HUES64 (cell line): Measurements from ENCODE around the gene WSB2.
"Not testable (repeated sequence)": the region's sequence is repeated elsewhere in the genome, so short reads cannot be mapped to it uniquely, and the experiment has no call there.

Experiments
- H3K27ac ChIP-seq: 2 replicates; pipeline ENCODE4 v1.7.0; 2013; ENCODE audit warnings: low read depth, low read length, inconsistent platforms
- H3K27me3 ChIP-seq: 2 replicates; pipeline ENCODE4 v1.6.1; 2013; ENCODE audit warnings: mild to moderate bottlenecking, low read length; ENCODE audit not compliant: insufficient read depth
- H3K36me3 ChIP-seq: 2 replicates; pipeline ENCODE4 v1.6.1; 2013; ENCODE audit warnings: mild to moderate bottlenecking, low read length; ENCODE audit not compliant: insufficient read depth
- H3K4me1 ChIP-seq: 2 replicates; pipeline ENCODE4 v1.6.1; 2013; ENCODE audit warnings: mild to moderate bottlenecking, low read length, moderate library complexity; ENCODE audit not compliant: insufficient read depth
- H3K4me3 ChIP-seq: 2 replicates; pipeline ENCODE4 v1.5.1; 2013; ENCODE audit warnings: mild to moderate bottlenecking, low read length, moderate library complexity
- H3K9ac ChIP-seq: 2 replicates; pipeline ENCODE4 v1.6.1; 2013; ENCODE audit warnings: mild to moderate bottlenecking, low read depth, low read length
- H3K9me3 ChIP-seq: 2 replicates; pipeline ENCODE4 v1.6.1; 2013; ENCODE audit warnings: low read depth, low read length; ENCODE audit not compliant: insufficient read depth
- WGBS: fragments of 150-250, 120-280 bp; methylation state at CpG from one replicate; pipeline ENCODE4 v1.1.7; 2013; ENCODE audit warnings: missing lambda C conversion rate; 5-methylcytosine and 5-hydroxymethylcytosine counted together

The WSB2 gene

GRCh38 chr12:118015306-118015705, 45.7 kb downstream of the WSB2 start:
- Histone ChIP-seq H3K4me1 (peaks cover 4% of the 10 kb centered on the region; the same call in 1 of the 2 replicates), H3K27me3 (no peaks in the 10 kb centered on the region), H3K9me3 (no peaks in the 10 kb centered on the region), H3K27ac (no peak overlapping the region), H3K36me3 (peaks cover 26% of the 10 kb centered on the region), H3K9ac (no peak overlapping the region), H3K4me3 (no peak overlapping the region)
- 92% methylated on average over 2 of the region's 2 CpGs for WGBS

GRCh38 chr12:118013283-118013682, 47.7 kb downstream of the WSB2 start:
- H3K4me3 ChIP-seq = no peak overlapping the region
- no peak overlapping the region for H3K9ac ChIP-seq
- no peak overlapping the region for H3K27ac ChIP-seq
- H3K9me3 ChIP-seq = no peaks in the 10 kb centered on the region
- H3K4me1 ChIP-seq = peaks cover 4% of the 10 kb centered on the region; the same call in 1 of the 2 replicates
- no peaks in the 10 kb centered on the region for H3K27me3 ChIP-seq
- 94% methylated on average over 3 of the region's 3 CpGs for WGBS
- H3K36me3 ChIP-seq = peaks cover 6% of the 10 kb centered on the region; the same call in 1 of the 2 replicates

- H3K4me3 ChIP-seq = no peak overlapping the region
- WGBS = 92% methylated on average over 3 of the region's 3 CpGs
Measured at GRCh38 chr12:118011961-118012360, 49.0 kb downstream of the WSB2 start.

GRCh38 chr12:118011377-118011776, 49.6 kb downstream of the WSB2 start:
- Histone ChIP-seq H3K27ac (no peak overlapping the region), H3K4me3 (no peak overlapping the region), H3K27me3 (no peaks in the 10 kb centered on the region), H3K4me1 (peaks cover 4% of the 10 kb centered on the region; the same call in 1 of the 2 replicates), H3K36me3 (no peaks in the 10 kb centered on the region), H3K9ac (no peak overlapping the region), H3K9me3 (no peaks in the 10 kb centered on the region)
- WGBS = 98% methylated on average over 3 of the region's 3 CpGs

More at GRCh38 chr12:118011961-118012360, 49.0 kb downstream of the WSB2 start:
- H3K9ac ChIP-seq = no peak overlapping the region
- H3K4me1 ChIP-seq = peaks cover 4% of the 10 kb centered on the region; the same call in 1 of the 2 replicates
- no peaks in the 10 kb centered on the region for H3K9me3 ChIP-seq
- H3K36me3 ChIP-seq = no peaks in the 10 kb centered on the region
- no peaks in the 10 kb centered on the region for H3K27me3 ChIP-seq
- no peak overlapping the region for H3K27ac ChIP-seq

GRCh38 chr12:118010903-118011302, 50.1 kb downstream of the WSB2 start:
- no peaks in the 10 kb centered on the region for H3K9me3 ChIP-seq
- H3K36me3 ChIP-seq = no peaks in the 10 kb centered on the region
- WGBS = 98% methylated on average over 3 of the region's 3 CpGs
- no peak overlapping the region for H3K4me3 ChIP-seq
- H3K27ac ChIP-seq = no peak overlapping the region
- H3K4me1 ChIP-seq = peaks cover under 1% of the 10 kb centered on the region; the same call in 1 of the 2 replicates
- no peaks in the 10 kb centered on the region for H3K27me3 ChIP-seq
- H3K9ac ChIP-seq = no peak overlapping the region

GRCh38 chr12:117999806-118000205, 61.2 kb downstream of the WSB2 start:
- 83% methylated on average over 2 of the region's 2 CpGs for WGBS

GRCh38 chr12:117998719-117999118, 62.3 kb downstream of the WSB2 start:
- 93% methylated on average over 2 of the region's 2 CpGs for WGBS
- no peaks in the 10 kb centered on the region for H3K36me3 ChIP-seq
- H3K4me3 ChIP-seq = no peak overlapping the region
- H3K27me3 ChIP-seq = no peaks in the 10 kb centered on the region
- H3K9me3 ChIP-seq = no peaks in the 10 kb centered on the region
- H3K4me1 ChIP-seq = no peaks in the 10 kb centered on the region
- H3K27ac ChIP-seq = no peak overlapping the region
- no peak overlapping the region for H3K9ac ChIP-seq

More at GRCh38 chr12:117999806-118000205, 61.2 kb downstream of the WSB2 start:
- H3K9ac ChIP-seq, H3K27ac ChIP-seq, H3K9me3 ChIP-seq, H3K4me1 ChIP-seq, H3K36me3 ChIP-seq, H3K27me3 ChIP-seq, H3K4me3 ChIP-seq: not testable (repeated sequence)

GRCh38 chr12:117994551-117995438, 66.2 kb downstream of the WSB2 start:
- H3K9ac ChIP-seq = no peak overlapping the region
- no peaks in the 10 kb centered on the region for H3K27me3 ChIP-seq
- H3K4me3 ChIP-seq = no peak overlapping the region
- H3K36me3 ChIP-seq = no peaks in the 10 kb centered on the region
- 93% methylated on average over 3 of the region's 3 CpGs for WGBS
- no peak overlapping the region for H3K27ac ChIP-seq
- H3K4me1 ChIP-seq = no peaks in the 10 kb centered on the region
- H3K9me3 ChIP-seq = no peaks in the 10 kb centered on the region

- Histone ChIP-seq H3K9me3 (no peaks in the 10 kb centered on the region), H3K27ac (no peak overlapping the region), H3K4me1 (no peaks in the 10 kb centered on the region; the same call in 1 of the 2 replicates), H3K27me3 (no peaks in the 10 kb centered on the region), H3K36me3 (no peaks in the 10 kb centered on the region), H3K9ac (no peak overlapping the region), H3K4me3 (no peak overlapping the region)
- WGBS = 92% methylated on average over 4 of the region's 4 CpGs
Measured at GRCh38 chr12:117986705-117987469, 74.1 kb downstream of the WSB2 start.

- no peaks in the 10 kb centered on the region for H3K9me3 ChIP-seq
- WGBS = 85% methylated on average over 2 of the region's 2 CpGs
- H3K36me3 ChIP-seq = no peaks in the 10 kb centered on the region
- H3K27me3 ChIP-seq = no peaks in the 10 kb centered on the region
- H3K4me1 ChIP-seq = no peaks in the 10 kb centered on the region; the same call in 1 of the 2 replicates
- no peak overlapping the region for H3K4me3 ChIP-seq
- H3K27ac ChIP-seq = no peak overlapping the region
- H3K9ac ChIP-seq = no peak overlapping the region
Measured at GRCh38 chr12:117985182-117985581, 75.8 kb downstream of the WSB2 start.
